Stimulated activated CD8-positive, alpha-beta memory T cell treated with anti-CD3 and anti-CD28 coated beads, Interleukin-2, amount 100 ng/mL, for 48 hours (primary cell): ENCODE data around the gene CNTNAP2.

ENCODE experiments used
- DNase-seq, 2 donors: peaks; one replicate each; pipeline ENCODE4 v3.0.0-alpha.2; 2020; ENCODE audit warnings: low read depth in 2 of 2

The CNTNAP2 gene

GRCh38 chr7:147937428-147937827, 1820.8 kb downstream of the CNTNAP2 start:
- no peak for DNase-seq

- no peak for DNase-seq
Observed at GRCh38 chr7:147941381-147941780, 1824.8 kb downstream of the CNTNAP2 start.

GRCh38 chr7:147944321-147944720, 1827.7 kb downstream of the CNTNAP2 start:
- DNase-seq, result no peak

GRCh38 chr7:147952918-147953317, 1836.3 kb downstream of the CNTNAP2 start:
- DNase-seq, result no peak

- DNase-seq, result no peak
Observed at GRCh38 chr7:147968046-147968610, 1851.5 kb downstream of the CNTNAP2 start.

DNA sequence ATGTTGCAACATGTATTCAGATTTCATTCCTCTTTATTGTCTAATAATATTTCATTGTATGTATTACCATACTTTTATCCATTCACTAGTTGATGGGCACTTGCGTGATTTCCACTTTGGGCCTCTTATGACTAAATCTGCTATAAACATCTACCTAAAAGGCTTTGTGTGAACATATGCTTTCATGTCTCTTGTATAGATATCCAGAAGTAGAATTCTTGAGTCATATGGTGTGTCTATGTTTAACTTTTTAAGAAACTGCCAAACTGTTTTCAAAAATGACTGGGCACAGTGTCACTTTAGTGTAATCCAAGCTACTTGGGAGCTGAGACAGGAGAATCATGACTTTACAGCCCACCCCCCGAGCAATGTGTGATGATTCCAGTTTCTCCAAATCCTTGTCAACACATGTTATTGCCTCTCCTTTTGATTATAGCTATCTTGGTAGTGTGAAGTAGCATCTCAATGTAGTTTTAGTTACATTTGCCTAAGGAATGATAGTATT, 1855.1 kb downstream of the CNTNAP2 start:
- no peak for DNase-seq

GRCh38 chr7:147978201-147978600, 1861.6 kb downstream of the CNTNAP2 start:
- no peak for DNase-seq

DNA sequence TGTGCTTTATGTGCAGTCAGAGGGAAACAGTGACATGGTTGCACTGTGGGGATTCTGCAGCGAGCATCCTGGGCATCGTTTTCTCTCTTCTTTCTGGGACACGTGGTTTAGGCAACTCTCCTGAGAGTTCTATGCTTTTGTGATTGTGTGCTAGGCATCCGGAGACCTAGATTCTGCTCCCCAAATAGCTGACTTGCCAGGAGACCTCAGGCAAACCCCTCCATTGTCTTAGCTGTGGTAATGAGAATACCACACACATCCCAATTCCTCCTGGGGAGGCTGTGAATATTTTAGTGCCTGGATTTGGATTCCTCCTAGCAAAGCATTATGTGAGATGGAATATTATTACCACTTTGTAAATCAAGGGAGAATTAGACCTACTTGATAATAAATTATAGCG, 1862.0 kb downstream of the CNTNAP2 start:
- no peak for DNase-seq

DNA sequence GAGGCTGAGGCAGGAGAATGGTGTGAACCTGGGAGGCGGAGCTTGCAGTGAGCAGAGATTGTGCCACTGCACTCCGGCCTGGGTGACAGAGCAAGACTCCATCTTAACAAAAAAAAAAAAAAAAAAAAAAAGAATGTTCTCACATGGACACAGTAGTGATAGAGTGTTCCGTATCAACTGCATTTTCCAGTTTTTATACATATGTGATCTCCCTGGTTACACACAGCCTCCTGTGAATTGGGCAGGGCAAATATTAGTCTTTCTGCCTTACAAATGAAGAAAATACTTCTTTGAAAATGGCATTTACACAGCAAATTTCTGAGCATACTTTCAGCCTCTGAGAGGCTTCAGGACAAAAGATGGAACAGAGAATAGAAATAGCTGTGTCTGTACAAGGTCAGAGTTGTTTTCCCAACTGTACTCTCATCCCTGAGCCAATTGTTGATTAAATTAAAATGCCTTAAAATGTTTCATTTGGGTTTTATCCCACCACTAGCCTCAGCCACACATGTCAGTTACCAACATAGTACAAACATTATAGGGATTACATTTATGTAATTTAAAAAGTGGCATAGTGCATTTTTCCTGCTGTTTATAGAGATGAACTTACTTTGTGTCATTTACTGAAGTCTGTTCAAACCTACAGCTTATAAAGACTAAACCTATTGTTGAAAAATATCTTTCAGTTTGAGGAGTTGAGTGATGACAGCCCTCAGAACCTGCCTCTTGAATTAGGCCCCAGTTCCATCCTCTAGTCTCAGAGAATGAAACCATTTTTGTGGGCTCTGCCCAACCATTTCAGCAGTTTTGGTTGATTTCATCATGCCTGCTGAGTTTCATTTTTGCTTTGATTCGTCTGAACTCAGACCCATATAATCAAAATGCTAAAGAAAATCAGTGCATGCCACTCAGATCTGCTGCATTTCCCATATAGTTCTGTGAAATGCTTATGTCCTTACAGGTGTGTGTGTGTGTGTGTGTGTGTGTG, 1864.5 kb downstream of the CNTNAP2 start:
- DNase-seq, result no peak

GRCh38 chr7:147982307-147982706, 1865.7 kb downstream of the CNTNAP2 start:
- DNase-seq, result no peak

DNA sequence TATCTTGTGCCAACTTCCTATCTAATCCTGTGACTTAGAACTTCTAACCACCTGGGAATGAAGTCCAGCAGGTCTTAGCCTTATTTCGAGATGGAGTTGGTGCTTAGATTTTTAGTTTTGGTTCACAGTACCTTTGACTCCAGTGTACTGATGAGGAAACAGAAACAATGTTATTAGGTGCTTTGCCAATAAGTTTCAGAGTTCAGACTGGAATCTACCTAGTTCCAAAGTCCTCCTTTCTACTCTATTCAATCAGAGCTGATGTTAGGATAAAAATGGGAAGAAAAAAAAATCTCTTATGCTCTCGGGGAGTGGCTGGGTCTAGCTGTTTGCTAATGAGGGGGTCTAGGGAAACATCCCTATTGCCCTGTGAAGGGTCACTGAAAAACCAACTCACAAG, 1867.7 kb downstream of the CNTNAP2 start:
- no peak for DNase-seq

DNA sequence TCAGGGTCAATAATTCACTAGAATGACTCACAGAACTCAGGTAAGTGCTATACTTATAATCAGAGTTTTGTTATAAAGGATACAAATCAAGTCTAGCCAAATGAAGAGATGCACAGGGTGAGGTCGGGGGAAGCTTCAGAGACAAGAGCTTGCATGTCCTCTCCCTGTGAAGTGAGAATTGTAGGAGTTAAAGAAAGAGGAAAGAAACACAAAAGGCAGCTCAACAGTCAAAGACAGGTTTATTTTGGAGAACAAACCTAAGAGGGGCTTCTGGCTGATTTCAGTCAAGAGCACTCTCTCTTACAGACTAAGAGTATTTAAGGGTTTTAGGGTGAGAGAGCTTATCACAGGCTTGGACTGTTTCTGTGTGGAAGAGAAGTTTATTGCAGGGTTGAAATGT, 1873.5 kb downstream of the CNTNAP2 start:
- no peak for DNase-seq

DNA sequence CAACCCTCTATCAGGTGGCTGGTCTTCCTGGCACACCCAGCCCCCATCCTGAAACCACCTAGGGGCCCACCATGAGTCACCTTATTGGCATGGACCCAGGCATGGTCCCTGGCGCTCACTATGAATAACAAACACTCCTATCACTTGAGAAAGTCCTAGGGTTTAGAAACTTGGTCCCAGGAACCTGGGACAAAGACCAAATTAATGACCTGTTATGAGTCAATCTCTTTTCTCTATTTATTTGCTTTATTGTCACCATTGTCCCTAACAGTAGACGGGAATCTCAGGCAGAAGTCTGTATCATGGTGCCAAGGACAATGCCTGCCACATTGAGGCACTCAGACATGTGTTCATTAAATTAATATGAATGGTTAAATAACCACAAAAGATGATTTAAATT, 1874.3 kb downstream of the CNTNAP2 start:
- no peak for DNase-seq

GRCh38 chr7:147992698-147993097, 1876.1 kb downstream of the CNTNAP2 start:
- DNase-seq, result no peak

DNA sequence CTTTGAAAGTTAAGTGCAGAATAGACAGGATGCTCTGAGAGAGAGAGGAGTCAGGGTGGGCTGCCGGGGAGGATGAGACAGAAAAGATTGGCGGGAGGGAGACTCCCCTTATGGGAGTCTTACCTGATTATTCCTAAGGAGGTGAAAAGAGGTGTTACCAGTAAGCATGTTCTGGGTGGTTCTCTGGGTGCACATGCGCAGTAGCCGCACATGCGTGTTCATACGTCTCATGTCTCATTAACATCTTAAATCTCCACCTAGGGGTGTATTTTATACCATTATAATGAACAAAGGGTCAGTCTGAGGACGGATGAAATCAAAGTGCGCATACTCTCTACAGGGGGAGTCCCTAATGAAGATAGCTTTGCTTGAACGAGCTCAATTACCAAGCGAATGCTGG, 1881.0 kb downstream of the CNTNAP2 start:
- no peak for DNase-seq

- DNase-seq, result no peak
Observed at GRCh38 chr7:147999962-148000361, 1883.4 kb downstream of the CNTNAP2 start.

DNA sequence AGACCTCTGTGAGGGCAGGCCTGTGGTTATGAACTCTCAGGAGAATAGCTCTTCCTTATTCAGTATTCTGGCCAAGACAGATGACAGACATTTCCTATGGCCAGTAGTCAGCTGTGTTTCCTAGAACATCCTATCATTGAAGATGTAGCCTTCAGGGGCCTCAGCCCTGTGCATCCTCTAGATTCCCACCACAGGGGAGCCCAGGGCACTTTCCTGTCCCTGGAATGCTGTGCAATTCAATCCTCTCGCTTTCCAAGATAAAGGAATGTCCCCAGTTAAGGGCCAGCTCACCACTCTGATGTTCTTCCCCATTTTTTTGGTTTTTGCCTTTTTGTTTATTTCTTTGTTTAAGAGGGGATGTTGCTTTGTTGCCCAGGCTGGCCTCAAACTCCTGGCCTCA, 1895.2 kb downstream of the CNTNAP2 start:
- no peak for DNase-seq

DNA sequence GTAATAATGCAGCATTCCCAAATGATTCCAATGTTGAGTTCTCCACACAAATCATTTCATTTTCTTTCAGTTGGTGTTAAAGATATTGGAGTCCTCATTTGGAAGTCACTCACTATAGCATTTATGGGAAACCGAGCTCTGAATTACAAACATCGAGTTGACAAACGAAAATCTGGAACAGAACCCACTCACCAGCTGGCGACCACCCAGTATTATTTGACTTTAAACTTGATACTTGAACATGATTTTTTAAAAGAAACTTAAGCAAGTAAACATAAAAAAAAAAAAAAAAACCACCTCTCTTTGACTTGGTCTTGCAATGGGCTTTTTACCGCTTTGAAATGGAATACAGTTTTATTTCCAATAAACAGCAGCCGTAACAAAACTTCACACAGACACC, 1897.4 kb downstream of the CNTNAP2 start:
- no peak for DNase-seq

GRCh38 chr7:148014541-148014940, 1897.9 kb downstream of the CNTNAP2 start:
- DNase-seq, result no peak

DNA sequence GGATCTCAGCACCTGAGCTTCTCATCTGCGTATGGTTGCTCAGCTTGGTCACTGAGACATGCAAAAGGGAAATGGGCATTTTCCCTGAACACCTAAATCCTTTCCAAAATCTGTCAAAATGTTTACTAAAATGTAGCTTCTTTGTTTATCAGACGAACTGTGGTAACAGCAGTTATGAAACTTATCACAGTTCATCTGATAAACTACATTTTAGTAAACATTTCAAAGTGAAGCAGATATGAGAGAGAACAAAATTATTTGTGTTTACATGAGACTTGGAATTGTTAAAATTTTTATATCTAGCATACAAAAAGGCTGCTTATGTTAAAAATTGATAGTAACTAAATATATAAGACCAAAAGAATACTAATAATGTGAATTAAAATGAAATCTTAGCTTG, 1900.5 kb downstream of the CNTNAP2 start:
- no peak for DNase-seq

DNA sequence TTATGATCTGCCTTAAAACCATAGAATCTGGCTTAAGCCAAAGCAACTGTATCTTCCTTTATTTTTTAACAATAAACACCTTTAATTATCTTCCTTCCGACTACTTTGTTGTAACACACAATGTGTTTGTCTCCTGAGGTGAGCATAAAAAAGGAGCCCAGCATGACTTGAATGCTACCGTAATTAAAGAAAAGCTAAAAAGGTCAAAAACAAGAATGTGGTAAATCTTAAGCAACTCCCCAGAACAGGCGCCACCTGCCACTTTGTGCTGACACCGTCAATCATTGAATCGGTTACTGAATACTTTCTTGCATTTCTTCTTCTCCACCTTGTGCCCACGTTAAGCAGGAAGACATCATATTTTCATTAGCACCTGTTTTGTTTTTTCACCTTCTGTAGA, 1904.1 kb downstream of the CNTNAP2 start:
- DNase-seq, result no peak

DNA sequence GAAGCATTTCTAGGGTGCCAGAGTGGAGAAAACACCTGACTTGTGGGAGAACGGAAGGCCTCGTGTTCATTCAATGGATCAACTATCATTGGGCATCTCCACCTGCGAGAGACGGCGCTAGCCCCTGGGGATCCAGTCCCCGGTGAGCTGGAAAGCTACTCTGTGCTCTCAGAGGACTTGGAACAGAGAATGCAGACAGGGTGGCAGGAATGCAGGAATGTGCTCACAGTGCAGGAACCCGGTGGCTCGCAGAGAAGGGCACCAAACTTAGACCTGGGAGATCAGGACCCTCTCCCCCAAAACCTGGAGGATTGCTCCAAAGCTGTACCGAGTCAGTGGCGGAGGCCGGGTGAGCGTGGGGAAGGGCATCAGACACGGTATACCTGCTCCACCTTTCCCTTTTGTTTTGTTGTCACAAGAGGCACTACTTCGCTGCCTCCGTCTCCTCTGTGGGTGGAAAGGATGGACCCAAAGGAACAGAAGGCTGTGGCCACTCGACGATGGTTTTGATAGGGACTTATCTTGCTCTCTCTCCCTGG, 1905.0 kb downstream of the CNTNAP2 start:
- DNase-seq, result no peak

DNA sequence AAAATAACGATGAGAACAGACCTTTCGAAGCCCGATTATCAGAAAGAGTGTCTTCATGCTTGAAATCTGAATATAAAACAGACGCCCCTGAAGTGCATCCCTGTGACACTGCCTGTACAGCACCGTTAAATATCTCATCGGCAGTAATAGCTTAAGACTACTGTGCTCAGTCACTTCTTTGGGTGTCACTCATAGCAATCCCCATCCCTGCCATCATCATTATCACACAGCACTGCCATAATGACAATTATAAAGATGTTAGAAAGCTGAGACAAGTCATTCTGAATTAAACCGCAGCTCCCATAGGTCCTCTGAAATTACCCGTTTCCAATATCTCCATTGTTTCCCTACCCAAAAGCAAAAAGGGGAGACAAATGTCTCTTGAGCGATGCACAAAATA, 1906.2 kb downstream of the CNTNAP2 start:
- DNase-seq, result no peak
